ENCODE results near the gene WNT10A.

- TF ChIP-seq ZNF561 (CRISPR knock-in tag; conservative IDR thresholded peaks at IDR 0.05) (no peak), ESRRA (IDR thresholded peaks at IDR 0.05; ENCODE audit: borderline replicate concordance, low read depth) (no peak), TAF15 (IDR thresholded peaks at IDR 0.05; ENCODE audit: low read depth, low read length) (no peak), E4F1 (CRISPR knock-in tag; IDR thresholded peaks at IDR 0.05; ENCODE audit: borderline replicate concordance) (no peak), FOXJ3 (CRISPR knock-in tag; IDR thresholded peaks at IDR 0.05) (no peak), ZNF277 (CRISPR knock-in tag; IDR thresholded peaks at IDR 0.05; ENCODE audit: borderline replicate concordance) (no peak), FOXP4 (CRISPR knock-in tag; IDR thresholded peaks at IDR 0.05; ENCODE audit: borderline replicate concordance) (no peak), ZNF253 (CRISPR knock-in tag; conservative IDR thresholded peaks at IDR 0.05) (no peak), AFF4 (CRISPR knock-in tag; IDR thresholded peaks at IDR 0.05) (no peak), GABPA (tag; conservative IDR thresholded peaks at IDR 0.05; ENCODE audit: low read depth) (no peak), POLR3G (IDR thresholded peaks at IDR 0.05; ENCODE audit: extremely low read depth, insufficient read length, insufficient replicate concordance) (no peak)
Observed at GRCh38 chr2:218839888-218840287, 40.8 kb upstream of the WNT10A start.

Data from K562 (cell line).